GM19023 (cell line): Measurements from ENCODE around the gene PDC.
A peak's percentile ranks its signal among the peaks of the same experiment; 100 is the strongest.

Source experiments
- ATAC-seq: cut with Tn5 transposase; IDR thresholded peaks from one replicate; pipeline ENCODE4 v1.9.1; 2021; ENCODE audit warnings: mild to moderate bottlenecking, moderate library complexity; ENCODE audit not compliant: unreplicated experiment

The PDC gene

GRCh38 chr1:186461014-186461413, at the start of gene PDC:
Gene PDC, minus strand, starts transcription at chr1:186461114. Its CDS starts 11,655 bp downstream, at chr1:186449459.
- ATAC-seq: no peak

DNA sequence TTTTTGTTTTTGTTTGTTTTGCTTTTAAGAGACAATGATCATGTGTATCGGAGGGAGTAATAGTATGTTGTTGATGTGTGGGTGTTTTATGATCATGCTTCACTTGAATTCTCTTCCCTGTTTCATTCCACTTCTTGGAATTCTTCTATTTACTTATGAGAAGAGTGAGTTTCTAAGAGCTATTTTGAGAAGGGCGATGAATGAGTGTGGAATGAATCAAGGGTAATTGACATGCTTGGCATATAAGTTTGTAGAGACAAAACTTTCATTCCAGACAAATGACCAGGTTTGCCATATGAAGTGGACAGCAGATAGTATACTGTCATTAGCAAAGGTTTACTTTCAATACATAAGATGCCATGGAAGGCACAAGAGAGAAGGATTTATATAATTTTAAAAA, 42.3 kb upstream of the PDC start:
- ATAC-seq: no peak

- ATAC-seq: no peak
Measured at GRCh38 chr1:186502087-186502486, 41.2 kb upstream of the PDC start.

GRCh38 chr1:186500804-186501203, 39.9 kb upstream of the PDC start:
- ATAC-seq: no peak

DNA sequence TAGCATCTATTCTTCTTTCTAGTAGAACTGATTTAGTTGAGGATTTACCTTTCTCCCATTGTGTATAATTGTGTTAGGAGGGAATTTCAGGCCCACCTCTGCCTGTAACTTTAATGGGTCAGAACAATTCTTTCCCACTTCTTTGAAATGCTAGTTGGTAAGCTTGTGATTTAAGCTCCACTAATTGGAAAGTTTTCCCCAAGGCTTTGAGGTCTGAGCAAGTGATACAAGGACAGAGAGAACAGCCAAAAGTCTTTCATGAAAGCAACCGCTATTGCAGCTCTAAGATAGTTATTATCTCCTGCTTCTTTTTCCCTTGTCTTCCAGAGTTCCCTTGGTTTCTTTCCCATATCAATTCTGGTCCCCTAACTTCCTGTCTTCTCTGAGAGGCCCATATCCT, 38.7 kb upstream of the PDC start:
- no peak for ATAC-seq

DNA sequence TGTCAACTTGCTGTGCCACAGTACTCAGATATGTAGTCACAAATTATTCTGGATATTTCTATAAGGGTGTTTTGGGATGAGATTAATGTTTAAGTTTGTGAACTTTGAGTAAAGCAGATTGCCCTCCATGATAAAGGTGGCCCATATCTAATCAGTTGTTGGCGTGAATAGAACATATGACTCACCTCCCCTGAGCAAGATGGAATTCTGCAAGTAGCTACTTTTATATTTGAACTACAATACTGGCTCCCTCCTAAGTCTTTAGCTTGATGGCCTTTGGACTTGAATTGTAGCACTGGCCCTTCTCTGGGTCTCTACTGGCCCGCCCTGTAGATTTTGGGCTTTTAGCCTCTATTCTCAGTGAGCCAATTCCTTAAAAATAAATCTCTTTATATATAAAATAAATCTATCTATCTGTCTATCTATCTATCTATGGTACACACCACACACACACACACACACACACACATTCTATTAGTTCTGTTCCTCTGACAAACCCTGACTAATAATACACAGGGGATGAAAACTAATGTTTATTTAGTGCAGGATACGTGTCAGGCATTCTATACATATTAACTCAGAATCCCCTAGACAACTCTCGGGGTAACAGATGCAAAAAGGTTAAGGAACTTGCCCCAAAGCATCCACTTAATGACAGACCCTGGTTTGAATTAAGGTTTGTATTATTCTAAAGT, 37.9 kb upstream of the PDC start:
- no peak for ATAC-seq

GRCh38 chr1:186498071-186498470, 37.2 kb upstream of the PDC start:
- ATAC-seq: no peak

- no peak for ATAC-seq
Measured at GRCh38 chr1:186497651-186498050, 36.7 kb upstream of the PDC start.

DNA sequence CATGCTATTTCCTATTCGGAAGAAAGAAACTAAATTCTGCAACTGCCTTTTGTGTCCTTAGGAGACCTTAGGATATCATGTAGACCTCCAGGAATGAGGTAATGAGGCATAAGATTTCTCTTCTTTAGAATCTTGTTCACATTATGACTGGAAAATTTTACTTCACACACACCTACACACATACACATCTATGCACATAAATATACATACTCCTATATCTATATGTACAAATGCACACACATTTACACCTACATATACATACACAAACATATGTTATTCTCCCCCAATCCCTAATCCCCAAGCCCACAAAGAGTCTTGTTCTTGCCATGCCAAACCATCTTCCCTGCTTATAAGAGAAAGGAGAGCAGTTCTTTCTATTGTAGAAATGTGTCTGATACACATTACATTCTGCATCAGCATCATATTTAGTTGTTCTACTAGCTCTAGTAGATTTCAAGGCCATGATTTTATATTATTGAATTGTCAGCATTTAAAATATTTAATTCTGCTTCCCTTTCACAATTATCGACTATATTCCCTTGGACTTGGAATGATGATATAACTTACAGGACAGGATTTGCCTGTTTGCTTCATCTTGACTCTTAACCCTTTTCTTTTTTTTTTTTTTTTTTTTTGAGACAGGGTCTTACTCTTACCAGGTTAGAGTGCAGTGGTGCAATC, 35.4 kb upstream of the PDC start:
- no peak for ATAC-seq

GRCh38 chr1:186494832-186495271, 33.9 kb upstream of the PDC start:
- ATAC-seq: peak; percentile 46

DNA sequence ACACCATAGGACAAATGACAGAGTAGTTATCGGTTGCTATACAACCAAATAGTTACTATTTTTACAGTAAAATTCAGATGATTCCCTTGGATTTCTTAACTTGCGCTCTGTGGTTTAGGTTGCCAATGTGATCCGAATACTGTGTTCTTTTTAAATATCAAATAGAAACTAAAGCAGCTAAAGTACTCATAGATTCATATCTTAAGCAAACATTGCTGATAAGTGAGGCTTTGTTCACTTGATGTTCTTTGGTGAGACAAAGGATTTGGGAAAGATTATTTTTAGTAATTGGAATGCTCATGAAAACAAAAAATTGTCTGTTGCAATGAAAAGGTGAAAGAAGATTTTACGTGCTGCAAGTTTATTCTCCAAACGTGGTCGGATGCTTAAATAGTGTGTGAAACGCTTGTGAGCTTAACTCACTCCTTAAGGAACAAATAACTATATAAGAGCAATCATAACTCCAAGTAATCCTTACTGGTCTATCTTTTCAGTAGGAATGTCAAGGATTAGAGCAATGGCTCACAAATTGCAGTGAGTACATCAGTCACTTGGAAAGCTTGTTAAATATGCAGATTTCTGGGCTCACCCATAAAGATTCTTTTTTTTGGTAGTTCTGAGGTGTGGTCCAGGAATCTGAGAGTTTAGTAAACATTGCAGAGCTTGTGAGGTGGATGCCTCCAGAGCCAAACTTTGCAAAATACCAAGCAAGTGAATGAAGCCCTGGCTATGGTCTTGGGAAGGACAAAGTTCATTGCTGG, 31.8 kb upstream of the PDC start:
- no peak for ATAC-seq

DNA sequence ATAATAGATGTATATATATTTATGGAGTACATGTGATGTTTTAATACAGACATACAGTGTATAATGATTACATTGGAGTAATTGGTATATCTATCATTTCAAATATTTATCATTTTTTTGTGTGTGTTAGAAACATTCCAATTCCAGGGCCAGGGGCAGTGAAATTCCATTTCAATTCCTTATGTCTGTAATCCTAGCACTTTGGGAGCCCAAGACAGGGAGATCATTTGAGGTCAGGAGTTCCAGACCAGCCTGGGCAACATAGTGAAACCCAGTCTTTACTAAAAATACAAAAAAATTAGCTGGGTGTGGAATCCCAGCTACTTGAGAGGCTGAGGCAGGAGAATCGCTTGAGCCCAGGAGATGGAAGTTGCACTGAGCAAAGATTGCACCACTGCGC, 30.4 kb upstream of the PDC start:
- no peak for ATAC-seq

- no peak for ATAC-seq
Measured at GRCh38 chr1:186487163-186487562, 26.2 kb upstream of the PDC start.

DNA sequence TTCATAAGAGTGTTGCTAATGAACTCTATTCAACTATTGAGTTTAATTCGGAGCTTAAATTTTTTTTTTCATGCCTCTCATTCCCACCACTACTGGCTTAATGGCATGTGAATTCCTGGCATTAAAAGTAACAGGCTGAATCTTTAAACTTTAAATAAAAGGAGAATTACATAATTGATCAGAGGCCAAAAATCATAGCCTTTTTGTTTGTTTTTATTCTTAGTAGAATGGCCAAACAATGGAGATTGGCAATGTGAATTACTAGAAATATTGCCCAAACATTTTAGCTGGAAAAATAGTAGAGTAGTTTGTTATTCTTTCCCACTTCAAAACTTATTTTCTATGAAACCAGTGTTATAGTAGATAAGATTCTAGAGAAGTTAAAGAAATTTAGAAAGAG, 25.1 kb upstream of the PDC start:
- ATAC-seq: no peak

GRCh38 chr1:186483561-186483960, 22.6 kb upstream of the PDC start:
- no peak for ATAC-seq

DNA sequence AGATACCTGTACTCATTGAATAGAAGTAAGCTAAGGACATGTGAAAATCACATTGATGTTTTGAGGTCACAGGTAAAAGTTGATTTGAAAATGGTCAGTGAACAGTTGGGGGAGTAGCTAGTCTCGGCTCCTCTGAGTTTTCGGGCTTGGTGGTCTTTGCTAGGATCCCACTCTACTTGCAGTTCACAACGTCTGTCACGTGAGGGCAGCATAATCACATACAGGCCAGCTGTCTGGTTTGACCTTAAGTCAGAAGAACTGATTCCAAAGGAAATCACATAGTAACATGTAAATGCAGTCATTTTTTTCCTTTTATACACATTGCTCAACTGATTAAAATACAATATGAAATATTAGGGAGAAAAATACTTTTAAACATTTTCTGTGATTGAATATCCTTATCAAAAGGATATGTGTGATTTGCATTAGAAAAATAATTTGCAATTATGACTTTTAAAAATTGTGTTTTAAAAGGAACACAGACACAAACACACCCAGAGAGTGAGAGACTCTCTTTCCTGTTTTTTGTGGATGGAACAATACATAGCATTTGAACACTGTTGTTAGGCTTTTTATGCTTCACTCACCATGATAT, 21.8 kb upstream of the PDC start:
- peak; percentile 74 for ATAC-seq

- ATAC-seq: no peak
Measured at GRCh38 chr1:186481303-186481888, 20.5 kb upstream of the PDC start.

- no peak for ATAC-seq
Measured at GRCh38 chr1:186479162-186479561, 18.2 kb upstream of the PDC start.

DNA sequence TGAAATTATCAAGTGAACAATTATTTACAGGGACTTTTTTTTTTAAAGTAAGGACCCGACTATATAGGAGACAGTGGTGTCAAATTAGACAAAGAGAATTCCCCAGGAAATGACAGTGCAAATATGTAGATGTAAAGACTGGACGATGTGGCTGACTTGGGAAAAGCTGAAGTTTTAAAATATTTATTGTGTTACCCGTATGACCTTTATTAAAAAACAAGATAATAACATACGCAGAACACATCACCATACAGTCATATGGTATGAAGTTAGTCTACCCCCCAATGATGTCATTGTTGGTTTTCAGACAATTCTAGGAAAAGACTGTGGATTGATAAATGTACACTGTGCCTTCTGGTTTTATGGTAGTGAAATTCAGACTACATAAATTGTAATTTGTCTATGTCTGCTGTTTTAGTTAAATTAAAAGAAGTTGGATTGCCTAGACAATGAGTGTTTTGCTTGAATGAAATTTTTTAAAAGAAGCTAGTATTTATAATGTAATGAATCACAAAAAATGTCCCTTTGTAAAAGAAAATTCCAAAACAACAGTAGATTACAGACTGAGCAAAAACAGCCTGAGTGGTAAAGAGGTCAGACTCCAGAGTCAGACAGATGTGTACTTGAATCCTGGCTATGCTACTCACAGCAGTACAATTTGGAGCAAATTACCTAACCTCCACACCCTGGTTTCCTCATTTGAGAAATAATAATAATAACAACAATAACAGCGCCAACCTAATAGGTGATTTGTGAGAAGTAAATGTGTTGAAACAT, 15.5 kb upstream of the PDC start:
- no peak for ATAC-seq

DNA sequence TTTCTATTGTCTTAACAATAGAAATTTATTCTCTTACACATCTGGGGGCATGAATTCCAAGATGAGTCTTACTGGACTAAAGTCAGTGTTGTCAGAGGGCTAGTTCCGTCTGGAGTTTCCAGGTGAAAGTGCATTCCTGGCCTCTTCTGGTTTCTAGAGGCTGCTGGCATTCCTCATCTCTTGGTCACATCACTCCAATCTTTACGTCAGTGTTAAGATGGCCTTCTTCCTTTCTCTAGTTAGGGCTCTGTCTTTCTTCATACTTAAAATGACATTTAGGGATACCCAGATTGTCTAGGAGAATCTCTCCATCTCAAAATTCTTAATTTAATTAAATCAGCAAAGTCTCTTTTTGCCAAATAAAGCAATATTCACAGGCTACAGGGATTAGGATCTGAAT, 13.3 kb upstream of the PDC start:
- ATAC-seq: no peak
